HG02943 (cell line): ENCODE measurements around the gene C1R.

Experiments used
- ATAC-seq: cut with Tn5 transposase; IDR thresholded peaks from one replicate; pipeline ENCODE4 v1.9.1; 2021; ENCODE audit warnings: mild to moderate bottlenecking, low read depth, moderate library complexity; ENCODE audit not compliant: unreplicated experiment

The C1R gene

GRCh38 chr12:7092229-7092985 lies at the start of gene C1R:
TSS of gene C1R (minus strand) at chr12:7092445. CDS start at chr12:7092388, 57 bp downstream.
- ATAC-seq: no peak

GRCh38 chr12:7141351-7142005 lies 49.2 kb upstream of the C1R start:
- no peak for ATAC-seq

- no peak for ATAC-seq
Observed at GRCh38 chr12:7139200-7139599, 47.0 kb upstream of the C1R start.

GRCh38 chr12:7137908-7138307 lies 45.7 kb upstream of the C1R start:
- no peak for ATAC-seq

- ATAC-seq: no peak
Observed at GRCh38 chr12:7136676-7137075, 44.4 kb upstream of the C1R start.

- ATAC-seq: no peak
Observed at GRCh38 chr12:7136071-7136470, 43.8 kb upstream of the C1R start.

GRCh38 chr12:7134396-7135166 lies 42.3 kb upstream of the C1R start:
- no peak for ATAC-seq

GRCh38 chr12:7131502-7131866 lies 39.2 kb upstream of the C1R start:
- no peak for ATAC-seq

- no peak for ATAC-seq
Observed at GRCh38 chr12:7130701-7131501, 38.7 kb upstream of the C1R start.

- ATAC-seq: peak; percentile 48
Observed at GRCh38 chr12:7129872-7130691, 37.8 kb upstream of the C1R start, which contains the start of gene CLSTN3. TSS of gene CLSTN3 (plus strand) at chr12:7130371. CDS start at chr12:7130649, 278 bp downstream.

- ATAC-seq: no peak
Observed at GRCh38 chr12:7129287-7129871, 37.1 kb upstream of the C1R start.

GRCh38 chr12:7128681-7129286 lies 36.5 kb upstream of the C1R start, which contains the start of gene RBP5:
TSS of gene RBP5 (minus strand) at chr12:7128889. CDS start at chr12:7128775, 114 bp downstream.
- no peak for ATAC-seq

GRCh38 chr12:7127916-7128626 lies 35.8 kb upstream of the C1R start:
- no peak for ATAC-seq

- no peak for ATAC-seq
Observed at GRCh38 chr12:7125632-7126227, 33.5 kb upstream of the C1R start.

GRCh38 chr12:7123806-7124522 lies 31.7 kb upstream of the C1R start:
- ATAC-seq: no peak

GRCh38 chr12:7122811-7123769 lies 30.8 kb upstream of the C1R start:
- ATAC-seq: no peak
